M059J (cell line): Measurements from ENCODE around the gene AKAP17A. TPM values are rescaled to one million over a fixed set of nuclear protein-coding genes. Genes with fewer than 3 reads are reported as not detected.
"Not testable (repeated sequence)": the region's sequence is repeated elsewhere in the genome, so short reads cannot be mapped to it uniquely, and the experiment has no call there.

Source experiments
- DNase-seq: peaks from one replicate; pipeline ENCODE4 v3.0.0-alpha.2; 2012; ENCODE audit warnings: low read depth
- total RNA-seq: library from RNA; depleted of rRNA; stranded (reverse); fragments of >200 nt; shearing (Covaris generic); gene quantifications from 2 replicates; pipeline ENCODE4 v1.2.3, GENCODE V29; 2014; rRNA removed

The AKAP17A gene
- total RNA-seq, 1 experiment from 2014 or later, result 21.3 TPM

DNA sequence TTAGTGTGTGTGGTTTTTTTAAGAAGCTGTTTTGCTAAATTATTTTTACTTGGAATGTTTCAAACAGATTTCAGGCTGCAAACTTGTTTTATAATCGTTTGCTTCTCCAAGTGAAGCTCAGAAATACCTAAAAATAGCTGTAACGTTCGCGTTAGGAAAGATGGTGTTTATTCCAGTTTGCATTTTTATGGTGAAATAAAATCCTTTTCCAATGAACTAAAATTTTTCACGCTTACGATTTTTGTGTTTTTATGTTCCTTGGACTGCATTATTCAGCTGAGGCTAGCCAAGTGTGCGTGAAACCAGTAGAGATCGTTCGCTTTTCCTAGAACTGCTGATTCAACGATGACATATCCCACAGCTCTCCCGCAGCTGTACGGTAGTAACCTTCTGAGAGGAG, 10.9 kb downstream of the AKAP17A start:
- no peak for DNase-seq

- no peak for DNase-seq
Measured at GRCh38 chrX:1606496-1606895, 15.1 kb downstream of the AKAP17A start.

DNA sequence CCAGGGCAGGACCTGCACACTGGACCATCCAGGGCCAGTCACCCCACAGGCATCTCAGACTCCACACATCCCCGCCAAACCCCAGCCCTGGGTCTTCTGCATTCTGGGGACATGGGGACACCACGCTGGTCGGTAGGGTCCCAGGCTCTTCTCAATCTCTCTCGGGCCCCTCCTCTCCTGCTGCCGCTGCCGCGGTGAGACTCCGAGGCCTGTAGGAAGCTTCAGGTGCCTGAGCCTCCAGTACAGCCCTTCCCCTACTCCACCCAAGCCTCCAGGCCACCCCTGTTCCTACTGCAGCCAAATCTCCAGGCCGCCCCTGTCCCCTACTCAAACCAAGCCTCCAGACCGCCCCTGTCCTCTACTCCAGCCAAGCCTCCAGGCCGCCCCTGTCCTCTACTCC, 17.9 kb downstream of the AKAP17A start:
- peak; percentile 15 for DNase-seq

DNA sequence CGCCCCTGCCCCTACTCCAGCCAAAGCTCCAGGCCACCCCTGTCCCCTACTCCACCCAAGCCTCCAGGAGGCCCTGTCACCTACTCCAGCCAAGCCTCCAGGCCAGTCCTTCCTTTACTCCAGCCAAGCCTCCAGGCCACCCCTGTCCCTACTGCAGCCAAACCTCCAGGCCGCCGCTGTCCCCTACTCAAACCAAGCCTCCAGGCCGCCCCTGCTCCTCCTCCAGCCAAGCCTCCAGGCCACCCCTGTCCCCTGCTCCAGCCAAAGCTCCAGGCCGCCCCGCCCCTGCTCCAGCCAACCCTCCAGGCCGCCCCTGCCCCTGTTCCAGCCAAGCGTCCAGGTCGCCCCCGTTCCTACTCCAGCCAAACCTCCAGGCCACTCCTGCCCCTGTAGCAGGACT, 18.4 kb downstream of the AKAP17A start:
- no peak for DNase-seq

DNA sequence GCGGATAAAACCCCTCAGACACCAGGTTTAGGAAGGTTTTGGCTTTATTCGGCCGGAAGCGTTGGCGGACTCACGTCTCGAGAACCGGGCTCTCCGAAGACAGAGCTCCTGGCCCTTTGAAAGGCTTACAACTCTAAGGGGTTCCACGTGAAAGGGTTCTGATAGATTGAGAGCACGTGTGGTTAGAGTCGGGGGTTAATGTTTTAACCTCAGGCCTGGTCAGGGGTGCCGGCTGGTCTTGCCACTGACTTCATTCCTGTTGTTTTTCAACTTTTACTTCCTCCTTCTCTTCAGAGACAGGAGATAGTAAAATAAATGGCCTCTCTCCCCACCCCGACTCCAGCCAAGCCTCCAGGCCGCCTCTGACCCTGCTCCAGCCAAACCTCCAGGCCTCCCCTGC, 18.8 kb downstream of the AKAP17A start:
- DNase-seq, result no peak

- no peak for DNase-seq
Measured at GRCh38 chrX:1610736-1611135, 19.3 kb downstream of the AKAP17A start.

DNA sequence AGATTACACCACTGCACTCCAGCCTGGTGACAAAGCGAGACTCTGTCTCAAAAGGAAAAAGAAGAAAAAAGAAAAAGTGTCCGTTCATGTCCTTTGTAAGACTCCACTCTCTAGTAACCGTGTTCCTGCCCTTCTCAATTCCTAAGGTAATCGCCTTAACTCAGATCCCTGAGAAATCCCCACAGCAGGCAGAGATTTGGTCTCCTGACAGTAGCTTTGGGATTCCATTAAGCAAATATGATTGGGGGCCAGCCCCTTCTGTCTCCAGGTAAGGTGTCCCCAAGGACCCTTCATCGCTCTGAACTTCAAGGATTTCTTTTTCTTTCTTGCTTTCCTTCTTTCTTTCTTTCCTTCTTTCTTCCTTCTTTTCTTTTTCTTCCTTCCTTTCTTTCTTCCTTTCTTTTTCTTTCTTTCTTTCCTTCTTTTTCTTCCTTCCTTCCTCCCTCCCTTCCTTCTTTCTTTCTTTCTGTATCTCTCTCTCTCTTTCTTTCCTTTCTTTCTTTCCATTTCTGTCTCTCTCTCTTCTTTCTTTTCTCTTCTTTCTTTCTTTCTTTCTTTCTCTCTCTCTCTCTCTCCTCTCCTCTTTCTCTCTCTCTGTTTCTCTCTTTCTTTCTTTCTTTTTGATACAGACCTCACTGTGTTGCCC, 21.4 kb downstream of the AKAP17A start:
- DNase-seq, result no peak

DNA sequence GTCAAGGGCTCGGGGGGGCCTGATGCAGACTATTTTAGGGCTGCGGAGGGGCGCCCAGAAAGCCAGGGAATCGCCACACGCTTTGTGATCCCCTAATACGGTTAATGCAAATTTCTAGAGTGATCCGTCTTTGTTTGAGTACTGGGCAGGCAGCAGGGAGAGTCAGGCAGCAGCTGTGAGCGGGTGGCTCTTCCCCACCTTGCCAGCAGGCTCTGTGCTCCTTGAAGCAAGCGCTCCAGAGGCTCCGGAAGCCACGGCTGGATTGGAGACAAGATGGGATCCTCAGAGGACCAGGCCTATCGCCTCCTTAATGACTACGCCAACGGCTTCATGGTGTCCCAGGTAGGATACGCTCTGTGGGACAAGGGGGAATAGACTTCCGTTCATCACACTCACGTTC, 23.5 kb downstream of the AKAP17A start, which contains the start of gene ASMT:
TSS of gene ASMT (plus strand) at position 133 of the 400 bp plus-strand sequence. CDS start at position 274, 141 bp downstream.
- no peak for DNase-seq

- no peak for DNase-seq
Measured at GRCh38 chrX:1618689-1619088, 27.3 kb downstream of the AKAP17A start.

- DNase-seq, result no peak
Measured at GRCh38 chrX:1623691-1624090, 32.3 kb downstream of the AKAP17A start.

GRCh38 chrX:1624158-1624860, 32.9 kb downstream of the AKAP17A start:
- not testable (repeated sequence) for DNase-seq

DNA sequence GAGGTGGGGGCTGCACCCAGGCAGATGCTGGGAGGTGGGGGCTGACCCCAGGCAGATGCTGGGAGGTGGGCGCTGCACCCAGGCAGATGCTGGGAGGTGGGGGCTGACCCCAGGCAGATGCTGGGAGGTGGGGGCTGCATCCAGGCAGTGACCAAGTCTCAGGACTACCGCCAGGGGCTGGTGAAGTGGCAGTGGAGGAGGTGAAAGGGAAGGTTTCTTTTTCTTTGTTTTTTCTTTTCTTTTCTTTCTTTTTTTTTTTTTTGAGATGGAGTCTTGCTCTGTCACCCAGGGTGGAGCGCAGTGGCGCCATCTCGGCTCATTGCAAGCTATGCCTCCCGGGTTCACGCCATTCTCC, 33.4 kb downstream of the AKAP17A start:
- not testable (repeated sequence) for DNase-seq

DNA sequence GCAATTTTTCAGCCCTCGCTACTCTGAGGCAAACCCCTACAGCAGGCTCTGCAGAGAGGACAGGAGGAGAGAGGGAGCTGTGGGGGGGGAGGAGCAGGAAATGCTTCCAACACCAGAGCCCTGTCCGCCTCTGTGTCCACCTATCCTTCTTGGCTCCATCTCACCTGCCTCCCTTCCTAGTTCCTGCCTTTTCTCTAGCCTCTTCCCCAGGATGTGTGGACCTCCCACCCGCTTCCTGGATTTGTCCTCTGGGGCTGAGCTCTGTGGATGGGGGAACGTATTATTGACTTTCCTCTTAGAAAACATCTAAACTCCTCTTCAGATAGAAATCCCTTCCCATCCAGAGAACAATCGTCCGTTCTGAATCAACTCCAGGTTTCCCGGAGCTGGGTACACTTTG, 37.8 kb downstream of the AKAP17A start:
- DNase-seq, result no peak

GRCh38 chrX:1646009-1646408, 54.6 kb downstream of the AKAP17A start:
- no peak for DNase-seq

DNA sequence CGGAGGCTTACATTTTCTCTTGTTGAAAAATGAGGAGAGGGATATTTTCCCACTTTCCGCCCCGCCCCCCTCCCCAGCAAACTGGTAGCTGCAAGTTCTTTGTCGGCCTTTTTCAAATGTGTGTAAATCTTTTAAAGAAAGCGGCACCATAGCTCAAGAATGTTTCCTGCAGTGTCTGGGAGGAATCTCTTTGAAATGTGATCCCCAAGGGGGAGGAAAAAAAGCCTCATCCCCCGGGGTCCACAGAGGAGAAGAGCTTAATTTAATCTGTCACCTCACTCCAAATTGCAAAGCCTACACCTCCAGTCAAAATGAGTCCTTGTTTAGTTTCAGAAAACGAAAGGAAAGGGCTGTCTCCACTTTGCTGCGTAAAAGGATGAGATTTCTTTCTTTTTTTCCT, 58.2 kb downstream of the AKAP17A start:
- no peak for DNase-seq

Other genes with a start within 250 kb of the AKAP17A start
- gene SLC25A6, start 199.5 kb upstream of the AKAP17A start, total RNA-seq, result 113 and 125 TPM in 2 replicates
- 6.3 and 7.2 TPM in 2 replicates for gene ASMTL, start 138.7 kb upstream of the AKAP17A start, total RNA-seq
- 0.10 TPM in 1 of 2 replicates, not detected in the other for gene P2RY8, start 54.4 kb upstream of the AKAP17A start, total RNA-seq
- gene ASMT, start 23.5 kb downstream of the AKAP17A start, total RNA-seq, result not detected in 2 replicates